ENCODE measurements around the gene HDDC3.

DNA sequence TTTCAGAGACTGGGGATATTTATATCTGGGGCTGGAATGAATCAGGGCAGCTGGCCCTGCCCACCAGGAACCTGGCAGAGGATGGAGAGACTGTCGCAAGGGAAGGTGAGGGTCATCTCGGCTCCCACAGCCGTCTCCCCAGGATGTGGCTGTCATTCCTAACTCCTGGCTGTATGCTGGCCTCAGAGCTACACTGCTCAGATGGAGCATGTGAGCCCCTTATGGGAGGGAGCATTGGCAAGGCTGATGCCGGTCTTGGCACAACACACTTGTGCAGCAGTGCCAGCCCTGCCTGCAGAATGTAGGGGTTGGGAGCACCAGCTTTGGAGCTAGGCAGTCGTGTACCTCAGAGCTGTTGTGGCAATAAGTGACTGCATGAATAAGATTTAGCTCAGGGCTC lies 27.5 kb upstream of the HDDC3 start:
- TF ChIP-seq, protein P1, sequence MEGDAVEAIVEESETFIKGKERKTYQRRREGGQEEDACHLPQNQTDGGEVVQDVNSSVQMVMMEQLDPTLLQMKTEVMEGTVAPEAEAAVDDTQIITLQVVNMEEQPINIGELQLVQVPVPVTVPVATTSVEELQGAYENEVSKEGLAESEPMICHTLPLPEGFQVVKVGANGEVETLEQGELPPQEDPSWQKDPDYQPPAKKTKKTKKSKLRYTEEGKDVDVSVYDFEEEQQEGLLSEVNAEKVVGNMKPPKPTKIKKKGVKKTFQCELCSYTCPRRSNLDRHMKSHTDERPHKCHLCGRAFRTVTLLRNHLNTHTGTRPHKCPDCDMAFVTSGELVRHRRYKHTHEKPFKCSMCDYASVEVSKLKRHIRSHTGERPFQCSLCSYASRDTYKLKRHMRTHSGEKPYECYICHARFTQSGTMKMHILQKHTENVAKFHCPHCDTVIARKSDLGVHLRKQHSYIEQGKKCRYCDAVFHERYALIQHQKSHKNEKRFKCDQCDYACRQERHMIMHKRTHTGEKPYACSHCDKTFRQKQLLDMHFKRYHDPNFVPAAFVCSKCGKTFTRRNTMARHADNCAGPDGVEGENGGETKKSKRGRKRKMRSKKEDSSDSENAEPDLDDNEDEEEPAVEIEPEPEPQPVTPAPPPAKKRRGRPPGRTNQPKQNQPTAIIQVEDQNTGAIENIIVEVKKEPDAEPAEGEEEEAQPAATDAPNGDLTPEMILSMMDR (IDR thresholded peaks at IDR 0.05 in 8 of 11, conservative IDR thresholded peaks at IDR 0.05 in 3 of 11), result no peak
- TF ChIP-seq POLR2A (IDR thresholded peaks at IDR 0.05) (no peak), POLR2AphosphoS5 (IDR thresholded peaks at IDR 0.05) (no peak)
